Colonic mucosa (tissue), 4 donors: Measurements from ENCODE around the gene ATXN7L1. TPM values are rescaled to one million over a fixed set of nuclear protein-coding genes. Genes with fewer than 3 reads are reported as not detected.
"Not testable (repeated sequence)": the region's sequence is repeated elsewhere in the genome, so short reads cannot be mapped to it uniquely, and the experiment has no call there.

Source experiments
- DNase-seq: peaks from one replicate; pipeline ENCODE4 v3.0.0-alpha.2; 2020
- H3K27ac ChIP-seq: fragments of 200-600 bp; one replicate; pipeline ENCODE4 v1.8.0; 2021
- H3K27me3 ChIP-seq: fragments of 200-600 bp; one replicate; pipeline ENCODE4 v1.8.0; 2021
- H3K36me3 ChIP-seq: fragments of 200-600 bp; one replicate; pipeline ENCODE4 v1.8.0; 2021
- H3K4me1 ChIP-seq: fragments of 200-600 bp; one replicate; pipeline ENCODE4 v1.8.0; 2021; ENCODE audit warnings: mild to moderate bottlenecking
- H3K4me3 ChIP-seq: fragments of 200-600 bp; one replicate; pipeline ENCODE4 v1.8.0; 2021
- H3K9ac ChIP-seq, 2 donors: one replicate each; pipeline ENCODE4 v1.7.0; 2013; ENCODE audit warnings: control low read depth in 2 of 2, low read depth in 2 of 2, low read length in 2 of 2
- H3K9me3 ChIP-seq: fragments of 200-600 bp; one replicate; pipeline ENCODE4 v1.8.0; 2021
- CTCF ChIP-seq: fragments of 200-600 bp; IDR thresholded peaks from one replicate; pipeline ENCODE4 v1.8.0; 2022; ENCODE audit warnings: antibody characterized with exemption, mild to moderate bottlenecking
- intact Hi-C: fragments of 100-400 bp; cut with DNase I; formaldehyde crosslinking; loops from one replicate; pipeline ENCODE4 v1.14.1; 2022
- total RNA-seq, 2 donors: library from RNA; stranded (reverse); fragmentation: NEBNext Ultra II Directional in 1 of 2; extraction: Animal tissue kit (Norgen Biotek cat#: 25700) in 1 of 2; gene quantifications; one replicate each; pipeline ENCODE4 v1.2.1, GENCODE V29; 2021
- donor health status: healthy.
- donor health status: DM: no; HTN: no; CAD: no.
- donor health status: DM: no; HTN: no; CAD: no.

Gene ATXN7L1
- total RNA-seq, 2 donors from 2014 or later = 13.0 to 15.1 TPM

- Histone ChIP-seq H3K27me3 (no peaks in the 10 kb centered on the region), H3K9me3 (no peaks in the 10 kb centered on the region), H3K4me1 (no peaks in the 10 kb centered on the region), H3K27ac (no peak overlapping the region), H3K36me3 (no peaks in the 10 kb centered on the region), H3K9ac (no peak overlapping the region), H3K4me3 (no peak overlapping the region)
- no peak for TF ChIP-seq CTCF
- DNase-seq = no peak
- intact Hi-C loops = no loop called here
Measured at GRCh38 chr7:105602325-105603305, 273.8 kb downstream of the ATXN7L1 start.

- intact Hi-C loops = no loop called here
- TF ChIP-seq CTCF = no peak
Measured at GRCh38 chr7:105600720-105601550, 275.5 kb downstream of the ATXN7L1 start.

GRCh38 chr7:105599551-105599950, 276.8 kb downstream of the ATXN7L1 start:
- DNase-seq = no peak
- intact Hi-C loops = no loop called here
- Histone ChIP-seq H3K9ac (no peak overlapping the region), H3K27me3 (no peaks in the 10 kb centered on the region), H3K36me3 (no peaks in the 10 kb centered on the region), H3K9me3 (no peaks in the 10 kb centered on the region), H3K4me3 (no peak overlapping the region), H3K27ac (no peak overlapping the region), H3K4me1 (no peaks in the 10 kb centered on the region)
- TF ChIP-seq CTCF = no peak

More at GRCh38 chr7:105600720-105601550, 275.5 kb downstream of the ATXN7L1 start:
- no peaks in the 10 kb centered on the region for H3K36me3 ChIP-seq
- H3K27me3 ChIP-seq = no peaks in the 10 kb centered on the region
- H3K9me3 ChIP-seq = no peaks in the 10 kb centered on the region
- no peak for DNase-seq
- H3K4me3 ChIP-seq = no peak overlapping the region
- no peak overlapping the region for H3K27ac ChIP-seq
- H3K4me1 ChIP-seq = no peaks in the 10 kb centered on the region
- H3K9ac ChIP-seq = no peak overlapping the region

- H3K9ac ChIP-seq, H3K36me3 ChIP-seq, H3K4me3 ChIP-seq, H3K27me3 ChIP-seq, intact Hi-C loops, H3K9me3 ChIP-seq, H3K27ac ChIP-seq, DNase-seq, H3K4me1 ChIP-seq: not testable (repeated sequence)
Measured at GRCh38 chr7:105599080-105599479, 277.3 kb downstream of the ATXN7L1 start.

GRCh38 chr7:105596866-105597265, 279.5 kb downstream of the ATXN7L1 start:
- Histone ChIP-seq H3K9me3 (no peaks in the 10 kb centered on the region), H3K27ac (no peak overlapping the region), H3K9ac (no peak overlapping the region), H3K27me3 (no peaks in the 10 kb centered on the region), H3K36me3 (no peaks in the 10 kb centered on the region), H3K4me3 (no peak overlapping the region), H3K4me1 (no peaks in the 10 kb centered on the region)
- no peak for TF ChIP-seq CTCF
- intact Hi-C loops = no loop called here
- no peak for DNase-seq
